CD8-positive, alpha-beta memory T cell (primary cell): ENCODE results near the gene TXNRD1. TPM values are rescaled to one million over a fixed set of nuclear protein-coding genes. Genes with fewer than 3 reads are reported as not detected.

Source experiments
- CTCF ChIA-PET: fragments of 350-600 bp; sonication (Branson Sonifier 250); formaldehyde crosslinking; loops from one replicate; lab custom pipeline; 2021; ENCODE audit warnings: antibody characterized with exemption; lab: Charles Lee
- POLR2A ChIA-PET: fragments of 350-600 bp; sonication (Branson Sonifier 250); formaldehyde crosslinking; loops from one replicate; lab custom pipeline; 2021; ENCODE audit warnings: antibody characterized with exemption; lab: Charles Lee
- DNase-seq, 5 donors: peaks; one replicate each; pipeline versions ENCODE4 v3.0.0 to v3.0.0-alpha.2; 2020 to 2022; ENCODE audit warnings: mixed read lengths in 1 of 5
- H3K27ac ChIP-seq: one replicate; pipeline ENCODE4 v1.7.0; 2013; ENCODE audit warnings: low read depth, mild to moderate bottlenecking, low read length, moderate library complexity
- H3K27me3 ChIP-seq: 2 replicates; pipeline ENCODE4 v1.7.0; 2013; ENCODE audit warnings: low read length, mild to moderate bottlenecking; ENCODE audit not compliant: insufficient read depth, poor library complexity, severe bottlenecking
- H3K36me3 ChIP-seq: 2 replicates; pipeline ENCODE4 v1.7.0; 2013; ENCODE audit warnings: mild to moderate bottlenecking, low read length, moderate library complexity; ENCODE audit not compliant: insufficient read depth
- H3K4me1 ChIP-seq: 2 replicates; pipeline ENCODE4 v1.7.0; 2013; ENCODE audit warnings: mild to moderate bottlenecking, low read length, moderate library complexity; ENCODE audit not compliant: insufficient read depth
- H3K4me3 ChIP-seq: 2 replicates; pipeline ENCODE4 v1.7.0; 2013; ENCODE audit warnings: mild to moderate bottlenecking, low read length
- H3K9me3 ChIP-seq: 2 replicates; pipeline ENCODE4 v1.7.0; 2013; ENCODE audit warnings: mild to moderate bottlenecking, low read length
- H3K27ac Mint-ChIP-seq, 8 donors: one replicate each; pipeline ENCODE4 v1.8.0; 2020 to 2021; ENCODE audit warnings: mixed read lengths in 8 of 8, mild to moderate bottlenecking in 6 of 8, inconsistent platforms in 3 of 8, moderate library complexity in 3 of 8
- H3K27me3 Mint-ChIP-seq, 2 donors: one replicate each; pipeline ENCODE4 v1.8.0; 2020 to 2021; ENCODE audit warnings: mixed read lengths in 2 of 2, mild to moderate bottlenecking in 1 of 2, moderate library complexity in 1 of 2
- H3K36me3 Mint-ChIP-seq, 3 donors: one replicate each; pipeline ENCODE4 v1.8.0; 2020 to 2021; ENCODE audit warnings: mixed read lengths in 3 of 3, inconsistent platforms in 1 of 3, mild to moderate bottlenecking in 1 of 3
- H3K4me1 Mint-ChIP-seq, 3 donors: one replicate each; pipeline ENCODE4 v1.8.0; 2020 to 2021; ENCODE audit warnings: mixed read lengths in 3 of 3, inconsistent platforms in 1 of 3, mild to moderate bottlenecking in 1 of 3
- H3K4me3 Mint-ChIP-seq, 7 donors: one replicate each; pipeline ENCODE4 v1.8.0; 2020 to 2021; ENCODE audit warnings: mixed read lengths in 7 of 7, mild to moderate bottlenecking in 6 of 7, moderate library complexity in 4 of 7, inconsistent platforms in 2 of 7
- H3K9me3 Mint-ChIP-seq, 5 donors: one replicate each; pipeline ENCODE4 v1.8.0; 2020 to 2022; ENCODE audit warnings: mixed read lengths in 5 of 5, mild to moderate bottlenecking in 3 of 5, moderate library complexity in 2 of 5, inconsistent platforms in 1 of 5
- polyA plus RNA-seq: library from polyadenylated mRNA; unstranded; fragments of 300-500 nt; fragmentation: Illumina TruSeq; gene quantifications from one replicate; pipeline ENCODE4 v1.2.3, GENCODE V29; 2021
- total RNA-seq, 2 experiments: library from RNA; stranded (reverse); gene quantifications; one replicate each; pipeline ENCODE4 v1.2.3, GENCODE V29; 2021

The TXNRD1 gene
- total and polyA plus RNA-seq, 3 experiments from 2014 or later = 30.6 to 107 (median 103) TPM

DNA sequence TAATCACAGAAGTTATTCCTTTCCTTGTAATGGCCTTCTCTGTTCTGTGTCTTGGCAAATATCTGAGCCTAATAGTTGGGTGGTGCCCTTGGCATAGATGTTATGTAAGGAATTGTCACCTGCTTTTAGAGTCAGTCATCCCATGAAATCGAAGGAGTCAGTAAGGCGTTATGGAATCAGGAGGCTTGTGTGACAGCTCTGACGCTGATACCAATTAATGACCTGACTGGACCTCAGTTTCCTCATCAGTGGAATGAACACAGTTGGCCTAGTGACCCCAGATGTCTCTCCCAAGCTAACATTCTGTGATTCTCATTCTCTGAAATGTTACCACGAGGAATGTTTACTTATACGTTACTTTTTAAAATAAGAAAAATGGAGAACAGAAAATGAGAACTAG lies 32.1 kb downstream of the TXNRD1 start:
- H3K9me3 ChIP-seq = no peaks in the 10 kb centered on the region
- POLR2A ChIA-PET = no interaction called here
- Mint-ChIP-seq H3K4me3 (no peak overlapping the region), H3K36me3 (peaks cover 0 to 4% (median 0%) of the 10 kb centered on the region in 3 donors), H3K9me3 (no peaks in the 10 kb centered on the region), H3K27me3 (peaks cover 4 to 20% of the 10 kb centered on the region in 2 donors), H3K4me1 (no peaks in the 10 kb centered on the region), H3K27ac (no peak overlapping the region)
- H3K36me3 ChIP-seq = no peaks in the 10 kb centered on the region
- no peaks in the 10 kb centered on the region for H3K27me3 ChIP-seq
- H3K4me3 ChIP-seq = no peak overlapping the region
- DNase-seq = no peak
- CTCF ChIA-PET = no interaction called here
- no peak overlapping the region for H3K27ac ChIP-seq
- H3K4me1 ChIP-seq = no peaks in the 10 kb centered on the region

DNA sequence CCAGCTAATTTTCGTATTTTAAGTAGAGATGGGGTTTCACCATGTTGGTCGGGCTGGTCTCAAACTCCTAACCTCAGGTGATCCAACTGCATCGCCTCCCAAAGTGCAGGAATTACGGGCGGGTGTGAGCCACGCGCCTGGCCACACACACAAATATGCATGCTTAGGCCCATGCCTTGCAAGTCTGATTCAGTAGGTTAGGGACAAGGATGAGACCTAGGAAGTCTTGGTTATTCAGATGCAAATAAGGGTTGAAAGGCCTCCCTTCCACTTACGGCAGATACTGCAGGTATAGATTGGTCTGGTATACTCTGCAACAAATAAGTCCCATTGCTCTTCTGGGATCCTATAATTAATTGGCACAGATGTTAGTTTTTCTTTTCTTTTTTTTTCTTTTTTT lies 32.9 kb downstream of the TXNRD1 start:
- Mint-ChIP-seq H3K27ac (no peak overlapping the region), H3K36me3 (peaks cover 0 to 4% (median 0%) of the 10 kb centered on the region in 3 donors), H3K9me3 (no peaks in the 10 kb centered on the region), H3K27me3 (peaks cover 4 to 16% of the 10 kb centered on the region in 2 donors), H3K4me1 (no peaks in the 10 kb centered on the region), H3K4me3 (no peak overlapping the region)
- H3K4me1 ChIP-seq = no peaks in the 10 kb centered on the region
- ChIA-PET POLR2A (no interaction called here), CTCF (no interaction called here)
- no peaks in the 10 kb centered on the region for H3K36me3 ChIP-seq
- no peak overlapping the region for H3K4me3 ChIP-seq
- H3K27ac ChIP-seq = no peak overlapping the region
- H3K9me3 ChIP-seq = no peaks in the 10 kb centered on the region
- no peak for DNase-seq
- no peaks in the 10 kb centered on the region for H3K27me3 ChIP-seq

DNA sequence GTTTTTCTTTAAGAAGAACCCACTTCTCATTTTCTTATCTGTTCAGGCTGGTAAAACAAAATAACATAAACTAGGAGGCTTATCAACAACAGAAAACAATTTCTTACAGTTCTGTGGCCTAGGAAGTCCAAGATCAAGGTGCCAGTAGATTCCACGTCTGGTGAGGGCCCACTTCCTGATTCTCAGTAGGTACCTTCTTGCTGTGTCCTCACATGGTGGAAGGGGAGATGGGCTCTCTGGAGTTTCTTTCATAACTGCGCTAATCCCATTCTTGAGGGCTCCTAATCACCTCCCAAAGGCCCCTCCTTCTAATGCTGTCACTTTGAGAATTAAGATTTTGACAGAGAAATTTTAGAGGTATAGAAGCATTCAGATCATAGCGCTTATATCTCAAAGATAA lies 33.4 kb downstream of the TXNRD1 start:
- CTCF ChIA-PET = no interaction called here
- no peaks in the 10 kb centered on the region for H3K9me3 Mint-ChIP-seq

DNA sequence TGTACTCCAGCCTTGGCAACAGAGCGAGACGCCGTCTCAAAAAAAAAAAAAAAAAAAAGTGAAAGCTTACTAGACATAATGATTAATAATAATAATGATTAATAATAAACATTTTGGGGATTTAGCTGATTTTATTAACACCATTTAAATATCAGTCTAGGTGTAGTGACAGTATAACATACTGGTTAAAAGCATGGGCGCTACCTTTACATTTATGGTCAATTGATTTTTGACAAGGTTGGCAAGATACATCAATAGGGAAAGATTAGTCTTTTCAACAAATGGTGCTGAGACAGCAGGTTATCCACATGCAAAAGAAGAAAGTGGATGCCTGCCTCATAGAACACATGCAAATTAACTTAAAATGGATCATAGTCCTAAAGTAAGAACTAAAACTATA lies 34.3 kb downstream of the TXNRD1 start:
- ChIA-PET CTCF (no interaction called here), POLR2A (interaction anchor here (0.7 kb wide), 1 partner anchor 238 kb away, joined by 6 read pairs; no protein-coding TSS in a partner anchor)
- DNase-seq = no peak
- Histone ChIP-seq H3K9me3 (no peaks in the 10 kb centered on the region), H3K27me3 (no peaks in the 10 kb centered on the region), H3K4me3 (no peak overlapping the region), H3K27ac (no peak overlapping the region), H3K36me3 (no peaks in the 10 kb centered on the region), H3K4me1 (no peaks in the 10 kb centered on the region)
- no peak overlapping the region for H3K4me3 Mint-ChIP-seq
- H3K4me1 Mint-ChIP-seq = no peaks in the 10 kb centered on the region
- H3K27me3 Mint-ChIP-seq = peaks cover 0 to 3% of the 10 kb centered on the region in 2 donors
- H3K36me3 Mint-ChIP-seq = no peaks in the 10 kb centered on the region
- no peaks in the 10 kb centered on the region for H3K9me3 Mint-ChIP-seq
- no peak overlapping the region for H3K27ac Mint-ChIP-seq

More for the DNA sequence above, 33.4 kb downstream of the TXNRD1 start:
- Mint-ChIP-seq H3K4me3 (no peak overlapping the region), H3K27me3 (peaks cover 2 to 10% of the 10 kb centered on the region in 2 donors), H3K4me1 (no peaks in the 10 kb centered on the region), H3K27ac (no peak overlapping the region), H3K36me3 (peaks cover 0 to under 1% (median 0%) of the 10 kb centered on the region in 3 donors)
- no peak for DNase-seq
- Histone ChIP-seq H3K27ac (no peak overlapping the region), H3K4me3 (no peak overlapping the region), H3K9me3 (no peaks in the 10 kb centered on the region), H3K4me1 (no peaks in the 10 kb centered on the region), H3K27me3 (no peaks in the 10 kb centered on the region), H3K36me3 (no peaks in the 10 kb centered on the region)
- POLR2A ChIA-PET = no interaction called here

DNA sequence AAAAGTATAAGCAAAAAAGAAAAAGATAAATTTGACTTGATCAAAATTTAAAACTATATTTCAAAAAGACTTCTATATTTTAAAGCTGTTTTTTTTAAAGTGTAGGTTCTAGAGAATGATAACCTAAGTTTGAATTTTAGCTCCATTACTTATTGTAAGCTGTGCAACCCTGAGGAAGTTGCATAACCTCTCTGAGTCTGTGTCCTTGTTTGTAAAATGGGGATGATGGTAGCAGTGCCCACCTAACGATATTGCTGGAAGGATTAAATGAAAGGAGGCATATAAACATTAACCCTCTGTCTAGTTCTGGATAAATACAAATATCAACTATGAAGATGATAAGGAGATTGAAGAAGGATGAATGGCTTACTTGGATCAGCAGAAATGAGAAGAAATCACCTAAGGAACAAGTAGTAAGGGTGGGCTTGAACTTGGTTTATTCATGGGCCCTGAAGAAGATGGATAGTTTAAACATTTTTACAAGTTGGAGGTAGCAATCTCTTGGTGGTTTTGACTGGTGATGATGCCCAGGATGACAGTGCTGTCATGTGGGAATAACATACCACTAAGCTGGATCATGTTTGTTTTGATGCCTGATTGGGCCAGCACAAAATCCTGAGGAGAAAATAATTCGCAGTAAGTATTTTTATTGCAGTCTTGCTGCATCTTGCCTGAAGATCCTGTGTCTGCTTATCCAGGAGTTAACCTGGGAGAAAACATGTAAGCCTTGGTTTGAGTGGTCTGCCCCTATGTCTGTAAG lies 35.0 kb downstream of the TXNRD1 start:
- no peaks in the 10 kb centered on the region for H3K36me3 ChIP-seq
- CTCF ChIA-PET = no interaction called here
- no peak overlapping the region for H3K4me3 Mint-ChIP-seq
- H3K9me3 ChIP-seq = no peaks in the 10 kb centered on the region
- H3K9me3 Mint-ChIP-seq = no peaks in the 10 kb centered on the region
- H3K4me1 ChIP-seq = no peaks in the 10 kb centered on the region
- DNase-seq = no peak
- H3K4me1 Mint-ChIP-seq = no peaks in the 10 kb centered on the region
- POLR2A ChIA-PET = interaction anchor here (0.7 kb wide), 1 partner anchor 237 kb away, joined by 6 read pairs; no protein-coding TSS in a partner anchor
- no peaks in the 10 kb centered on the region for H3K36me3 Mint-ChIP-seq
- no peak overlapping the region for H3K27ac ChIP-seq
- no peak overlapping the region for H3K4me3 ChIP-seq
- no peaks in the 10 kb centered on the region for H3K27me3 ChIP-seq
- peaks cover 2 to 7% of the 10 kb centered on the region in 2 donors for H3K27me3 Mint-ChIP-seq
- no peak overlapping the region for H3K27ac Mint-ChIP-seq

DNA sequence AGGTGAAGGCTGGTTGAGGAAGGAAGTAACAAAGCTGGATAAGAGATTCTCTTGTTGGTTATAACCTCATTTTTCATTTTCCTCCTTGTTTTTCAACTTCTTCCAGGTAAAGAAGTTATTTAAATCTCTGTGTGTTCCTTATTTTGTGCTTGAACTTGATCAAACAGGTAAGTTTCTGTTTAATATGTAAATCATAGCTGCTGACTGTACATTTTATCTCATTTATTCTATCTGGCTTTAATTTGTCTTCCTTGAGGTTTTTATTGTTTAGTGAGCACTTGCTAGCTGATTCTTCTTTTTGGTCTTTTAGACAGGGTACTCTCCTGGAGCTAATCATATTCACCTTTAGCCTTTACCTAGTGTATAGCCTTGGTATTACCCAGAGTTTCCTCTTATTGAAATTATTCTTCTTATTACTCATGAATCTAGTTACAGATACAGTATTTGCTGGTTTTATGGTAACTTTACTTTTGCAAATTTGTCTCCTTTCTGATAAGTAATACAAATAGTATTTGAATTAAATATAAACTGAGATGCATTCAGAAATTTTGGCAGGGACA lies 42.4 kb downstream of the TXNRD1 start:
- no peaks in the 10 kb centered on the region for H3K36me3 ChIP-seq
- H3K27ac ChIP-seq = no peak overlapping the region
- Mint-ChIP-seq H3K4me3 (no peak overlapping the region), H3K36me3 (no peaks in the 10 kb centered on the region), H3K4me1 (no peaks in the 10 kb centered on the region), H3K9me3 (no peaks in the 10 kb centered on the region), H3K27me3 (peaks cover 6 to 9% of the 10 kb centered on the region in 2 donors), H3K27ac (no peak overlapping the region)
- no peak overlapping the region for H3K4me3 ChIP-seq
- no peak for DNase-seq
- no peaks in the 10 kb centered on the region for H3K4me1 ChIP-seq
- no peaks in the 10 kb centered on the region for H3K9me3 ChIP-seq
- POLR2A ChIA-PET = interaction anchor here (0.5 kb wide), 1 partner anchor 12 kb away, joined by 4 read pairs; no protein-coding TSS in a partner anchor
- CTCF ChIA-PET = interaction anchor here (1.8 kb wide), 1 partner anchor 31 kb away, joined by 4 read pairs; no protein-coding TSS in a partner anchor
- no peaks in the 10 kb centered on the region for H3K27me3 ChIP-seq

DNA sequence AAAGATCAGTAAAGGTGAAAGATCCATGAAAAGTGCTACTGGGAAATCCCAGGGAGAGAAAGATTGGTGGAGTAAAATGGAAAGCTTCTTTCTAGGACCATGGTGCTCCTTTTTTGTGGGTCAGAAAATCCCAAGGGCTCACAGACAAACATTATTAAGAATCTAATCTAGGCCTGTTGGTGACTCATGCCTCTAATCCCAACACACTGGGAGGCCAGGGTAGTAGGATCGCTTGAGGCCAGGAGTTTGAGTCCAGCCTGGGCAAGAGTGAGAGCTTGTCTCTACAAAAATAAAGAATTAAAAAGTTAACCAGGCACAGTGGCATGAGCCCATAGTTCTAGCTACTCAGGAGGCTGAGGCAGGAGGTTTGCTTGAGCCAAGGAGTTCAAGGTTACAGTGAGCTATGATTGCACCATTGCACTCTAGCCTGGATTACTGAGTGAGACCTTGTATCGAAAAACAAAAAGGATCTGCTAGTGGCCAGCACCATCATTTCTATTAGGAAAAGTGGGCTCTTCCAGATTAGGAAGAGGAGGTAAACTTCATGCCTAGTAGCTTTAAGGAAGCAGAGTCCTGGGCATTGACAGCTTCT lies 43.0 kb downstream of the TXNRD1 start:
- H3K4me3 ChIP-seq = no peak overlapping the region

DNA sequence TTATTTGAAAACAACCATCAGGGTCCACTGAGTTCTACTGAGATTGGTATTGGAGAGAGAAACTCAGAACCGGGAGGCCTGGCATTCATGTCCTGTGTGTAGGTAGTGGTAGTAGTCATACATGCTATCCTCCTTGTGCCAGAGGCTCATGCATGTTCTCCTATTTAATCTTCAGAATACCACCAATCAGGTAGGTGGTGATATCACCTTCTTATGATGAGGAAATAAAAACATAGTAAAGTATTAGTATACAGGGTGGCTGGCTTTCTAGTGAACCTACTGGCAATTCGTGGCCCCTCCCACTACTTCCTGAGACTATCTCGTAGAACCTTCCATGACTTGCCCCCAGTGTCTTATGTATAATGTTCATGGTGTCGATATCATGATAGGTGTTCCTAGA lies 47.4 kb downstream of the TXNRD1 start:
- Mint-ChIP-seq H3K36me3 (peaks cover 0 to 2% (median 0%) of the 10 kb centered on the region in 3 donors), H3K4me3 (no peak overlapping the region), H3K9me3 (no peaks in the 10 kb centered on the region), H3K27me3 (peaks cover 4 to 6% of the 10 kb centered on the region in 2 donors), H3K27ac (no peak overlapping the region), H3K4me1 (no peaks in the 10 kb centered on the region)
- Histone ChIP-seq H3K27ac (no peak overlapping the region), H3K27me3 (no peaks in the 10 kb centered on the region), H3K4me1 (no peaks in the 10 kb centered on the region), H3K36me3 (no peaks in the 10 kb centered on the region), H3K9me3 (no peaks in the 10 kb centered on the region), H3K4me3 (no peak overlapping the region)
- POLR2A ChIA-PET = interaction anchor here (0.7 kb wide), 1 partner anchor 24 kb away, joined by 3 read pairs; no protein-coding TSS in a partner anchor
- no peak for DNase-seq
- CTCF ChIA-PET = no interaction called here

More for the DNA sequence above, 43.0 kb downstream of the TXNRD1 start:
- Histone ChIP-seq H3K4me1 (no peaks in the 10 kb centered on the region), H3K27me3 (no peaks in the 10 kb centered on the region), H3K36me3 (no peaks in the 10 kb centered on the region), H3K9me3 (no peaks in the 10 kb centered on the region), H3K27ac (no peak overlapping the region)
- H3K36me3 Mint-ChIP-seq = no peaks in the 10 kb centered on the region
- H3K4me1 Mint-ChIP-seq = no peaks in the 10 kb centered on the region
- no peak for DNase-seq
- no peak overlapping the region for H3K27ac Mint-ChIP-seq
- CTCF ChIA-PET = interaction anchor here (1.8 kb wide), 1 partner anchor 30 kb away, joined by 4 read pairs; no protein-coding TSS in a partner anchor
- no peaks in the 10 kb centered on the region for H3K9me3 Mint-ChIP-seq
- no peak overlapping the region for H3K4me3 Mint-ChIP-seq
- peaks cover 6 to 9% of the 10 kb centered on the region in 2 donors for H3K27me3 Mint-ChIP-seq
- POLR2A ChIA-PET = interaction anchor here (0.5 kb wide), 1 partner anchor 13 kb away, joined by 4 read pairs; no protein-coding TSS in a partner anchor
